Gastroesophageal sphincter (tissue), 3 donors: ENCODE measurements around the gene PUS3.

ENCODE experiments used
- POLR2A ChIP-seq, 2 donors: fragments of 450-650 bp; IDR thresholded peaks; one replicate each; pipeline ENCODE4 v1.6.1; 2017; ENCODE audit warnings: antibody characterized with exemption in 2 of 2, mild to moderate bottlenecking in 2 of 2, moderate library complexity in 1 of 2
- POLR2AphosphoS5 ChIP-seq: sonication (generic); formaldehyde crosslinking; IDR thresholded peaks from one replicate; pipeline ENCODE4 v1.6.1; 2017; ENCODE audit warnings: antibody characterized with exemption
- TF ChIP-seq, protein P1 (sequence below), 4 experiments: fragments of 200-600 bp in 2 of 4; fragments of 450-650 bp in 2 of 4; sonication (generic) in 1 of 4; IDR thresholded peaks; one replicate each; pipeline ENCODE4 v1.5.1; 2017 to 2019; ENCODE audit warnings: antibody characterized with exemption in 4 of 4, mild to moderate bottlenecking in 2 of 4, moderate library complexity in 2 of 4

DNA sequence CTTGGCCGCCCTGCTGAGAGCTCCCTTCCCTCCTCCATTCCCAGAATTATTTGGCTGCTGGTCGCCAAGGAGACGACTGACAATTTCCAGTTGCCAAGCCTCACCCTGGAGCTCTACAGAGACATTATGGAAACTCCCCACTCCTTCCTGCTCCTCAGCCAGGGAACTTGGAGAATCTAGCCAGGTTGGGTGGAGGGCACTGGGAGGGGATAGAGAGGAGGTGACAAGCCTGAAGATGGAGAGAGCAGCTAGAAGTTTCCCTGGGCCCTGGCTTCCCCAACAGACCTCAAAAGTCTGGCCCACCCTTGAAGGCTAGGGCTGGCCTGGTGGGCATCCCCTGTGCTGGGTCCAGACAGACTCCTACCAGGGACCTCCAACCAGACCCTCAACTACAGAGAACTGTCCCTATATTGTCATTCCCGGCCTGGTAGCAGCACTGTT, 36.1 kb upstream of the PUS3 start:
- TF ChIP-seq, protein P1, sequence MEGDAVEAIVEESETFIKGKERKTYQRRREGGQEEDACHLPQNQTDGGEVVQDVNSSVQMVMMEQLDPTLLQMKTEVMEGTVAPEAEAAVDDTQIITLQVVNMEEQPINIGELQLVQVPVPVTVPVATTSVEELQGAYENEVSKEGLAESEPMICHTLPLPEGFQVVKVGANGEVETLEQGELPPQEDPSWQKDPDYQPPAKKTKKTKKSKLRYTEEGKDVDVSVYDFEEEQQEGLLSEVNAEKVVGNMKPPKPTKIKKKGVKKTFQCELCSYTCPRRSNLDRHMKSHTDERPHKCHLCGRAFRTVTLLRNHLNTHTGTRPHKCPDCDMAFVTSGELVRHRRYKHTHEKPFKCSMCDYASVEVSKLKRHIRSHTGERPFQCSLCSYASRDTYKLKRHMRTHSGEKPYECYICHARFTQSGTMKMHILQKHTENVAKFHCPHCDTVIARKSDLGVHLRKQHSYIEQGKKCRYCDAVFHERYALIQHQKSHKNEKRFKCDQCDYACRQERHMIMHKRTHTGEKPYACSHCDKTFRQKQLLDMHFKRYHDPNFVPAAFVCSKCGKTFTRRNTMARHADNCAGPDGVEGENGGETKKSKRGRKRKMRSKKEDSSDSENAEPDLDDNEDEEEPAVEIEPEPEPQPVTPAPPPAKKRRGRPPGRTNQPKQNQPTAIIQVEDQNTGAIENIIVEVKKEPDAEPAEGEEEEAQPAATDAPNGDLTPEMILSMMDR (IDR thresholded peaks at IDR 0.05): no peak
- TF ChIP-seq POLR2AphosphoS5 (no peak), POLR2A (IDR thresholded peaks at IDR 0.05) (no peak)
